K562 (cell line): ENCODE measurements around the gene SARS1. TPM values are rescaled to one million over a fixed set of nuclear protein-coding genes. Genes with fewer than 3 reads are reported as not detected.

Experiments
- ATAC-seq: fragments of 200-7000 bp; cut with Tn5 transposase; 3 replicates; pipeline ENCODE4 v1.9.1; 2020; ENCODE audit warnings: moderate library complexity
- BruUV-seq: library from RNA; stranded (reverse); fragments of 400-500 nt; replicated peaks from 2 replicates; lab custom pipeline; 2021; lab: Mats Ljungman, UMichigan
- CTCF ChIA-PET: fragments of 300-600 bp; formaldehyde crosslinking; extraction: SDS; loops from one replicate; lab custom pipeline; 2021; ENCODE audit warnings: low intra/inter-chr PET ratio; lab: Yijun Ruan, JAX
- POLR2A ChIA-PET: fragments of 300-600, 350-650 bp; sonication (Branson Sonifier 250); formaldehyde crosslinking; extraction: SDS; loops from one replicate; lab custom pipeline; 2021; ENCODE audit warnings: antibody characterized with exemption, inconsistent platforms; lab: Yijun Ruan, JAX
- DNase-seq, 4 experiments: peaks; one replicate each; pipeline versions ENCODE4 v3.0.0 to v3.0.0-alpha.2; 2011 to 2018; ENCODE audit warnings: low spot score in 3 of 4, mixed read lengths in 3 of 4; ENCODE audit errors: extremely low read depth in 1 of 4
- FAIRE-seq: peaks from 2 replicates; lab custom pipeline; 2011; peaks lifted over from hg19 to GRCh38; lab: Jason Lieb, UNC
- H2AFZ ChIP-seq: 2 replicates; pipeline ENCODE4 v1.6.0; 2011; ENCODE audit warnings: low read depth, low read length, control low read depth, inconsistent platforms
- H3K27ac ChIP-seq: fragments of 200-600 bp; 3 replicates; pipeline ENCODE4 v1.8.0; 2011; ENCODE audit warnings: low read depth, mild to moderate bottlenecking, control low read depth, inconsistent platforms, low read length, moderate library complexity, mixed read lengths; ENCODE audit errors: extremely low read depth
- H3K27me3 ChIP-seq, 2 experiments: fragments of 300-600 bp in 1 of 2; 2 replicates in 1 of 2; 3 replicates in 1 of 2; pipeline versions ENCODE4 v1.6.0 to v1.8.0; 2011; ENCODE audit warnings: inconsistent platforms in 2 of 2, low read length in 2 of 2, mild to moderate bottlenecking in 1 of 2, mixed read lengths in 1 of 2, moderate library complexity in 1 of 2; ENCODE audit not compliant: control insufficient read depth in 2 of 2, insufficient read depth in 2 of 2
- H3K36me3 ChIP-seq: fragments of 300-600 bp; 3 replicates; pipeline ENCODE4 v1.8.0; 2011; ENCODE audit warnings: mild to moderate bottlenecking, low read length, inconsistent platforms; ENCODE audit not compliant: control insufficient read depth, insufficient read depth
- H3K4me1 ChIP-seq, 2 experiments: fragments of 200-600 bp in 1 of 2; replicated peaks in 1 of 2; 2 replicates in 1 of 2; 3 replicates in 1 of 2; pipeline versions ENCODE4 v1.5.1 to v1.8.0; 2011; ENCODE audit warnings: inconsistent platforms in 2 of 2, low read length in 2 of 2, mild to moderate bottlenecking in 1 of 2, mixed read lengths in 1 of 2, moderate library complexity in 1 of 2; ENCODE audit not compliant: control insufficient read depth in 2 of 2, insufficient read depth in 2 of 2
- H3K4me2 ChIP-seq: 2 replicates; pipeline ENCODE4 v1.6.1; 2011; ENCODE audit warnings: low read length, control low read depth, inconsistent platforms, mixed read lengths; ENCODE audit not compliant: insufficient read depth
- H3K4me3 ChIP-seq: fragments of 200-600 bp; sonication (generic), shearing (Covaris generic); 2 replicates; pipeline ENCODE4 v1.5.1; 2016; ENCODE audit warnings: control low read depth, inconsistent platforms
- H3K79me2 ChIP-seq: fragments of 200-600 bp; 3 replicates; pipeline ENCODE4 v1.8.0; 2011; ENCODE audit warnings: low read length, inconsistent platforms; ENCODE audit not compliant: control insufficient read depth, insufficient read depth
- H3K9ac ChIP-seq, 2 experiments: 2 replicates each; pipeline versions ENCODE4 v1.6.0 to v1.6.1; 2011; ENCODE audit warnings: low read depth in 2 of 2, low read length in 2 of 2, control low read depth in 1 of 2, inconsistent platforms in 1 of 2, mild to moderate bottlenecking in 1 of 2, mixed read lengths in 1 of 2; ENCODE audit not compliant: insufficient read depth in 1 of 2
- H3K9me1 ChIP-seq: one replicate; pipeline ENCODE4 v1.6.0; 2011; ENCODE audit warnings: inconsistent platforms, mild to moderate bottlenecking, low read length, moderate library complexity; ENCODE audit not compliant: control insufficient read depth, insufficient read depth
- H3K9me3 ChIP-seq: replicated peaks from 2 replicates; pipeline ENCODE4 v1.5.1; 2011; ENCODE audit warnings: low read depth, low read length, inconsistent platforms; ENCODE audit not compliant: control insufficient read depth, insufficient read depth
- H4K20me1 ChIP-seq: replicated peaks from 2 replicates; pipeline ENCODE4 v1.6.1; 2011; ENCODE audit warnings: low read length, inconsistent platforms, mixed read lengths; ENCODE audit not compliant: control insufficient read depth, insufficient read depth
- BACH1 ChIP-seq: fragments of 200-800 bp; sonication (Bioruptor generic); IDR thresholded peaks from 2 replicates; pipeline ENCODE4 v1.6.1; 2016; ENCODE audit warnings: missing genetic modification characterization, missing compliant biosample characterization
- CBFA2T2 ChIP-seq: fragments of 450-650 bp; conservative IDR thresholded peaks from 2 replicates; pipeline ENCODE4 v1.6.1; 2017; ENCODE audit warnings: mild to moderate bottlenecking
- CGGBP1 ChIP-seq: fragments of 250-450 bp; sonication (Bioruptor Pico); IDR thresholded peaks from 2 replicates; pipeline ENCODE4 v1.9.0; 2021; ENCODE audit warnings: mild to moderate bottlenecking
- DPF2 ChIP-seq: fragments of 450-650 bp; IDR thresholded peaks from 2 replicates; pipeline ENCODE4 v1.6.1; 2016
- E2F1 ChIP-seq: sonication (generic); formaldehyde crosslinking; IDR thresholded peaks from 2 replicates; pipeline ENCODE4 v1.8.1; 2023; ENCODE audit warnings: mild to moderate bottlenecking, missing genetic modification reagents, moderate library complexity
- ELF4 ChIP-seq: fragments of 450-650 bp; formaldehyde crosslinking; IDR thresholded peaks from 2 replicates; pipeline ENCODE4 v1.4.0; 2022; ENCODE audit warnings: missing genetic modification characterization
- EP300 ChIP-seq: IDR thresholded peaks from 2 replicates; pipeline ENCODE4 v1.6.1; 2012; ENCODE audit warnings: low read length, improper control_type of control experiment
- ETS1 ChIP-seq: conservative IDR thresholded peaks from 2 replicates; pipeline ENCODE4 v1.6.1; 2011; ENCODE audit warnings: low read depth, mild to moderate bottlenecking, low read length; ENCODE audit not compliant: control insufficient read depth
- FOXP1 ChIP-seq: sonication (generic); formaldehyde crosslinking; IDR thresholded peaks from 2 replicates; pipeline ENCODE4 v1.8.0; 2022; ENCODE audit warnings: mild to moderate bottlenecking, missing genetic modification reagents
- GABPA ChIP-seq: fragments of 200-800 bp; sonication (Bioruptor generic); conservative IDR thresholded peaks from 2 replicates; pipeline ENCODE4 v1.6.1; 2016; ENCODE audit warnings: low read depth, missing genetic modification characterization, missing compliant biosample characterization
- GATAD2A ChIP-seq: fragments of 450-650 bp; IDR thresholded peaks from 2 replicates; pipeline ENCODE4 v1.6.1; 2017
- MTA3 ChIP-seq: fragments of 450-650 bp; formaldehyde crosslinking; IDR thresholded peaks from 2 replicates; pipeline ENCODE4 v1.6.1; 2017; ENCODE audit warnings: mild to moderate bottlenecking, borderline replicate concordance
- NFE2L1 ChIP-seq: fragments of 450-650 bp; IDR thresholded peaks from 2 replicates; pipeline ENCODE4 v1.6.1; 2016; ENCODE audit warnings: missing genetic modification characterization, low read depth, mild to moderate bottlenecking, missing compliant biosample characterization, moderate library complexity, borderline replicate concordance
- POLR2AphosphoS5 ChIP-seq: IDR thresholded peaks from 2 replicates; pipeline ENCODE4 v1.6.1; 2011; ENCODE audit warnings: mild to moderate bottlenecking, low read depth, low read length, moderate library complexity; ENCODE audit not compliant: control insufficient read depth, insufficient read depth
- RBBP5 ChIP-seq: fragments of 200-600 bp; sonication (generic); IDR thresholded peaks from 2 replicates; pipeline ENCODE4 v1.6.1; 2012; ENCODE audit warnings: borderline replicate concordance, mild to moderate bottlenecking, low read length, control low read depth, inconsistent platforms; ENCODE audit not compliant: insufficient read depth, poor library complexity, severe bottlenecking
- RCOR1 ChIP-seq, 2 experiments: IDR thresholded peaks; 2 replicates each; pipeline ENCODE4 v1.6.1; 2012; ENCODE audit warnings: low read depth in 2 of 2, low read length in 2 of 2, borderline replicate concordance in 1 of 2, improper control_type of control experiment in 1 of 2
- SETDB1 ChIP-seq: IDR thresholded peaks from one replicate; pipeline ENCODE4 v1.6.1; 2012; ENCODE audit warnings: low read length, control low read depth, inconsistent platforms
- SOX6 ChIP-seq: fragments of 450-650 bp; IDR thresholded peaks from 2 replicates; pipeline ENCODE4 v1.6.1; 2014; ENCODE audit warnings: mild to moderate bottlenecking
- SUPT5H ChIP-seq: fragments of 450-650 bp; IDR thresholded peaks from 2 replicates; pipeline ENCODE4 v1.6.1; 2016
- ZNF347 ChIP-seq: fragments of 450-650 bp; formaldehyde crosslinking; IDR thresholded peaks from 2 replicates; pipeline ENCODE4 v1.4.0; 2020; ENCODE audit warnings: low read depth, mild to moderate bottlenecking, moderate library complexity
- ZNF57 ChIP-seq: fragments of 450-650 bp; formaldehyde crosslinking; IDR thresholded peaks from 2 replicates; pipeline ENCODE4 v1.4.0; 2020; ENCODE audit warnings: mild to moderate bottlenecking, moderate library complexity
- WGBS: fragments of 100-300 bp; shearing (Covaris generic); methylation state at CpG from one replicate; pipeline ENCODE4 v1.1.6; 2016; ENCODE audit warnings: low coverage, mixed read lengths; ENCODE audit not compliant: insufficient coverage; ENCODE audit errors: missing lambda C conversion rate; 5-methylcytosine and 5-hydroxymethylcytosine counted together
- in situ Hi-C: fragments of 300-500 bp; cut with MboI; formaldehyde crosslinking; loops from 4 replicates; pipeline ENCODE4 v1.15.0; 2018; ENCODE audit warnings: inconsistent platforms, mixed read lengths
- intact Hi-C: fragments of 100-400 bp; cut with micrococcal nuclease; formaldehyde crosslinking; loops from 2 replicates; pipeline ENCODE4 v1.14.2; 2022
- polyA plus RNA-seq, 8 experiments: library from polyadenylated mRNA; depleted of rRNA in 4 of 8; stranded (reverse) in 5 of 8; unstranded in 3 of 8; fragments of >200 nt; fragmentation: Nextera tagmentation in 2 of 8; fragmentation: Illumina TruSeq in 1 of 8; extraction: Ambion mirVana in 2 of 8; extraction: Trizol in 1 of 8; gene quantifications; 2 replicates each; pipeline versions ENCODE4 v1.2.1 to v1.2.3, GENCODE V29; 2011 to 2014; ENCODE audit warnings: inconsistent platforms in 1 of 8, missing spikeins in 1 of 8
- total RNA-seq, 7 experiments: library from RNA; depleted of rRNA in 6 of 7; stranded (reverse); fragments of >200 nt in 6 of 7; fragmentation: Illumina TruSeq in 2 of 7; extraction: Trizol in 2 of 7; gene quantifications; 2 replicates each; pipeline versions ENCODE4 v1.2.1 to v1.2.3, GENCODE V29; 2011 to 2021; ENCODE audit warnings: low replicate concordance in 1 of 7

SARS1 gene
- total and polyA plus RNA-seq, 9 of the 15 experiments (the other 6 are each of a cell fraction or from before 2014, with no cell fraction given) = 221 to 623 (median 254) TPM

GRCh38 chr1:109198043-109198695, 15.5 kb upstream of the SARS1 start:
- Histone ChIP-seq H3K9me3 (no peaks in the 10 kb centered on the region), H2AFZ (peak overlapping the region; percentile 73), H3K4me1 (peaks cover 22 to 45% of the 10 kb centered on the region in 2 experiments), H4K20me1 (no peaks in the 10 kb centered on the region), H3K27me3 (no peaks in the 10 kb centered on the region), H3K4me2 (peak overlapping the region; percentile 74), H3K4me3 (no peak overlapping the region), H3K27ac (peak overlapping the region; percentile 51; the same call in 2 of the 3 replicates), H3K9me1 (no peaks in the 10 kb centered on the region), H3K9ac (peak overlapping the region; percentile 0 to 24; a peak in 2 of 4 replicates), H3K36me3 (no peaks in the 10 kb centered on the region), H3K79me2 (no peaks in the 10 kb centered on the region)
- FAIRE-seq (peak; percentile 95), ATAC-seq (peak; percentile 78), DNase-seq (peak; percentile 87 to 93 (median 90))
- 31% methylated on average over 6 of the region's 6 CpGs for WGBS
- CTCF ChIA-PET = no interaction called here
- POLR2A ChIA-PET = interaction anchor here (0.6 to 2.7 kb wide), 12 partner anchors 8 to 185 kb away, joined by 3 to 15 read pairs (median 5); partner anchors contain the start of gene SARS1
- intact Hi-C loops = no loop called here
- in situ Hi-C loops = no loop called here
- BruUV-seq = no TSS peak
- TF ChIP-seq GABPA (tag) = no peak
- no peak for TF ChIP-seq SUPT5H
- peak; percentile 89 for TF ChIP-seq CBFA2T2
- TF ChIP-seq RBBP5 = peak; percentile 38
- TF ChIP-seq ZNF57 (CRISPR knock-in tag) = no peak
- TF ChIP-seq E2F1 (CRISPR knock-in tag) = no peak
- TF ChIP-seq GATAD2A = peak; percentile 81; the same call in 1 of the 2 replicates
- TF ChIP-seq SOX6 = peak; percentile 71
- peak; percentile 96 for TF ChIP-seq DPF2
- TF ChIP-seq POLR2AphosphoS5 = peak; percentile 90
- no peak for TF ChIP-seq ZNF347 (CRISPR knock-in tag)
- no peak for TF ChIP-seq SETDB1
- peak; percentile 79; the same call in 1 of the 2 replicates for TF ChIP-seq BACH1
- TF ChIP-seq FOXP1 (CRISPR knock-in tag) = peak; percentile 67; the same call in 1 of the 2 replicates
- TF ChIP-seq ETS1 = no peak; the same call in 1 of the 2 replicates
- TF ChIP-seq ELF4 = 0 out of 2 replicates have a peak, but pooled peaks have one; percentile 15
- peak; percentile 92 for TF ChIP-seq EP300
- TF ChIP-seq RCOR1 (IDR thresholded peaks at IDR 0.05; ENCODE audit: borderline replicate concordance in 1 of 2, low read depth in 2 of 2, low read length in 2 of 2) = peak in 1 of 2 experiments; percentile 86; a peak in 2 of 4 replicates
- peak; percentile 62 for TF ChIP-seq MTA3
- TF ChIP-seq CGGBP1 (CRISPR knock-in tag) = no peak
- peak; percentile 32; the same call in 1 of the 2 replicates for TF ChIP-seq NFE2L1 (tag)
